Measurements from ENCODE around the gene HES2.
"Not testable (repeated sequence)": the region's sequence is repeated elsewhere in the genome, so short reads cannot be mapped to it uniquely, and the experiment has no call there.

The HES2 gene

GRCh38 chr1:6401673-6402072 is 18.0 kb downstream of the HES2 start:
- H3K36me3 ChIP-seq = no peaks in the 10 kb centered on the region
- no peak overlapping the region for H3K4me3 ChIP-seq (ENCODE audit: low read depth in 1 of 2, low read length in 1 of 2)
- H3K27ac ChIP-seq = no peak overlapping the region
- no peak for TF ChIP-seq CTCF (IDR thresholded peaks at IDR 0.05)
- H3K9me3 ChIP-seq = no peaks in the 10 kb centered on the region
- peaks cover 36% of the 10 kb centered on the region for H3K27me3 ChIP-seq
- no peaks in the 10 kb centered on the region for H3K4me1 ChIP-seq (ENCODE audit: control insufficient read depth in 1 of 2, insufficient read depth in 1 of 2, low read depth in 1 of 2, low read length in 1 of 2)

GRCh38 chr1:6399294-6399693 is 20.4 kb downstream of the HES2 start:
- H3K4me3 ChIP-seq (ENCODE audit: low read depth in 1 of 2, low read length in 1 of 2) = no peak overlapping the region
- no peaks in the 10 kb centered on the region for H3K9me3 ChIP-seq
- TF ChIP-seq CTCF (IDR thresholded peaks at IDR 0.05) = no peak

GRCh38 chr1:6397844-6398441 is 21.8 kb downstream of the HES2 start:
- TF ChIP-seq CTCF (IDR thresholded peaks at IDR 0.05) = no peak
- Histone ChIP-seq H3K9me3 (no peaks in the 10 kb centered on the region), H3K4me3 (ENCODE audit: low read depth in 1 of 2, low read length in 1 of 2) (no peak overlapping the region), H3K27me3 (peaks cover 42% of the 10 kb centered on the region), H3K36me3 (no peaks in the 10 kb centered on the region), H3K4me1 (ENCODE audit: control insufficient read depth in 1 of 2, insufficient read depth in 1 of 2, low read depth in 1 of 2, low read length in 1 of 2) (peaks cover 7 to 10% of the 10 kb centered on the region in 2 experiments), H3K27ac (no peak overlapping the region)

More at GRCh38 chr1:6399294-6399693, 20.4 kb downstream of the HES2 start:
- peaks cover under 1 to 1% of the 10 kb centered on the region in 2 experiments for H3K4me1 ChIP-seq (ENCODE audit: control insufficient read depth in 1 of 2, insufficient read depth in 1 of 2, low read depth in 1 of 2, low read length in 1 of 2)
- peaks cover 32% of the 10 kb centered on the region for H3K27me3 ChIP-seq
- H3K36me3 ChIP-seq = no peaks in the 10 kb centered on the region
- no peak overlapping the region for H3K27ac ChIP-seq

GRCh38 chr1:6396998-6397397 is 22.7 kb downstream of the HES2 start:
- Histone ChIP-seq H3K4me1 (ENCODE audit: control insufficient read depth in 1 of 2, insufficient read depth in 1 of 2, low read depth in 1 of 2, low read length in 1 of 2) (peaks cover 16 to 19% of the 10 kb centered on the region in 2 experiments), H3K4me3 (ENCODE audit: low read depth in 1 of 2, low read length in 1 of 2) (no peak overlapping the region), H3K27me3 (peaks cover 51% of the 10 kb centered on the region), H3K27ac (no peak overlapping the region), H3K36me3 (no peaks in the 10 kb centered on the region), H3K9me3 (no peaks in the 10 kb centered on the region)
- TF ChIP-seq CTCF (IDR thresholded peaks at IDR 0.05) = no peak

- Histone ChIP-seq H3K4me1 (ENCODE audit: control insufficient read depth in 1 of 2, insufficient read depth in 1 of 2, low read depth in 1 of 2, low read length in 1 of 2) (peaks cover 17 to 21% of the 10 kb centered on the region in 2 experiments), H3K27me3 (peaks cover 63% of the 10 kb centered on the region)
- H3K9me3 ChIP-seq; H3K36me3 ChIP-seq; H3K27ac ChIP-seq; H3K4me3 ChIP-seq (ENCODE audit: low read depth in 1 of 2, low read length in 1 of 2): not testable (repeated sequence)
Observed at GRCh38 chr1:6395781-6396244, 23.9 kb downstream of the HES2 start.

- not testable (repeated sequence) for H3K36me3 ChIP-seq; H3K27ac ChIP-seq; H3K4me3 ChIP-seq (ENCODE audit: low read depth in 1 of 2, low read length in 1 of 2); H3K9me3 ChIP-seq
- Histone ChIP-seq H3K27me3 (peaks cover 65% of the 10 kb centered on the region), H3K4me1 (ENCODE audit: control insufficient read depth in 1 of 2, insufficient read depth in 1 of 2, low read depth in 1 of 2, low read length in 1 of 2) (peaks cover 17 to 21% of the 10 kb centered on the region in 2 experiments)
Observed at GRCh38 chr1:6395130-6395529, 24.6 kb downstream of the HES2 start.
